Astrocyte of the spinal cord (primary cell): Measurements from ENCODE around the gene COX19.
"Not testable (repeated sequence)": the region's sequence is repeated elsewhere in the genome, so short reads cannot be mapped to it uniquely, and the experiment has no call there.

Source experiments
- DNase-seq: peaks from one replicate; pipeline ENCODE4 v3.0.0; 2011; ENCODE audit warnings: low read depth, low spot score
- H3K4me3 ChIP-seq: 2 replicates; pipeline ENCODE4 v1.5.1; 2011; ENCODE audit warnings: low read depth, mild to moderate bottlenecking, low read length, moderate library complexity
- in situ Hi-C: cut with HindIII; loops from 2 replicates; pipeline ENCODE4 v1.10.0; 2017; ENCODE audit warnings: low sequenced_read_pairs
- TF ChIP-seq, protein P1 (sequence below): IDR thresholded peaks from 2 replicates; pipeline ENCODE4 v1.5.1; 2012; ENCODE audit warnings: low read depth, mild to moderate bottlenecking, low read length, inconsistent platforms

COX19 gene

DNA sequence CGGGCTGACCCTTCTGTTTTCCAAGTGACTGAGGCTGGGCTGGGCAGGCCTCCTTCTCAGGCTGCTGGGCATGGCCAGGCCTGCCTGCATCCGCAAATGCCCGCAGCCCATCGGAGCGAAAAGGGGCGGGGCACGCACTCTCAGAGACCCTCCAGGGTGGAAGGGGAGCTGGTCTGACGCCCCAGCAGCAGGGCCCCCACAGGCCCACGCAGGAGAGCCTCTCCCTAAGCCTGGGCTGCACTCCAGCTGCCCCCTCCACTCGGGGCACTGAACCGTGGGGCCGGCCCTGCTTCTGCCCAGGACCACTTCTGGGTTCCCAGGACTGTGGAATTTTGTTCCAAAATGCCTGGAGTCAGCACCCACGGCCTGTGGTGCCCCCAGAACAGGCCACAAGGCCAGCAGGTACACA lies 30.2 kb downstream of the COX19 start:
- TF ChIP-seq, protein P1, sequence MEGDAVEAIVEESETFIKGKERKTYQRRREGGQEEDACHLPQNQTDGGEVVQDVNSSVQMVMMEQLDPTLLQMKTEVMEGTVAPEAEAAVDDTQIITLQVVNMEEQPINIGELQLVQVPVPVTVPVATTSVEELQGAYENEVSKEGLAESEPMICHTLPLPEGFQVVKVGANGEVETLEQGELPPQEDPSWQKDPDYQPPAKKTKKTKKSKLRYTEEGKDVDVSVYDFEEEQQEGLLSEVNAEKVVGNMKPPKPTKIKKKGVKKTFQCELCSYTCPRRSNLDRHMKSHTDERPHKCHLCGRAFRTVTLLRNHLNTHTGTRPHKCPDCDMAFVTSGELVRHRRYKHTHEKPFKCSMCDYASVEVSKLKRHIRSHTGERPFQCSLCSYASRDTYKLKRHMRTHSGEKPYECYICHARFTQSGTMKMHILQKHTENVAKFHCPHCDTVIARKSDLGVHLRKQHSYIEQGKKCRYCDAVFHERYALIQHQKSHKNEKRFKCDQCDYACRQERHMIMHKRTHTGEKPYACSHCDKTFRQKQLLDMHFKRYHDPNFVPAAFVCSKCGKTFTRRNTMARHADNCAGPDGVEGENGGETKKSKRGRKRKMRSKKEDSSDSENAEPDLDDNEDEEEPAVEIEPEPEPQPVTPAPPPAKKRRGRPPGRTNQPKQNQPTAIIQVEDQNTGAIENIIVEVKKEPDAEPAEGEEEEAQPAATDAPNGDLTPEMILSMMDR = no peak
- DNase-seq = no peak
- H3K4me3 ChIP-seq = no peak overlapping the region
- in situ Hi-C loops = no loop called here

DNA sequence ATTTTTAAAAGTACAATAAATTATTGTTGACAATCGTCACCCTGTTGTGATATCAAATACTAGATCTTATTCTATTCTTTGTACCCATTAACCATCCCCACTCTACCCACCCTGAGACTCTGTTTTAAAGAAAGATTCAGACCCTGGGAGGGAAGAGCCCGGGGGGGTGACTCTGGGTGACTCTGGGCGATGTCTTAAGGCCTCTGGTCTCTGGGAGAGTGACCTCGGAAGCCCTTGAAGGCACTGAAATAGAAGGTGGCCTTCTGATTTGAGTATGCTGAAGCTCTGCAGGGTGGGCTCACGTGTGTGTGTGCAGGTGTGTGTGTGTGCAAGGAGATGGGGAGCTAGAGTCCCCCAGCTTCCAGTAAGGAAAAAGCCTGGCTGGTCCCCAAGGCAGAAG lies 30.6 kb downstream of the COX19 start:
- H3K4me3 ChIP-seq = no peak overlapping the region
- TF ChIP-seq, protein P1 = no peak
- in situ Hi-C loops = no loop called here
- no peak for DNase-seq

DNA sequence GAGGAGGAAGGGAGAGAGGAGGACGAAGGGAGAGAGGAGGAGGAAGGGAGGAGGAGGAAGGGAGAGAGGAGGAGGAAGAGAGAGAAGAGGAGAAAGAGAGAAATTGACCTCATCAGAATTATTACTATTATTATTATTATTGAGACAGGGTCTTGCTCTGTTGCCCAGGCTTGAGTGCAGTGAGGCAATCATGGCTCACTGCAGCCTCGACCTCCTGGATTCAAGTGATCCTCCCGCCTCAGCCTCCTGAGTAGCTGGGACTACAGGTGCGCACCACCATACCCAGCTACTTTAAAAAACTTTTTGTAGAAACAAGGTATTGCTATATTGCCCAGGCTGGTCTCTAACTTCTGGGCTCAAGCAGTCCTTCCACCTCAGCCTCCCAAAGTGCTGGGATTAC lies 31.6 kb downstream of the COX19 start:
- in situ Hi-C loops, DNase-seq, H3K4me3 ChIP-seq: not testable (repeated sequence)

DNA sequence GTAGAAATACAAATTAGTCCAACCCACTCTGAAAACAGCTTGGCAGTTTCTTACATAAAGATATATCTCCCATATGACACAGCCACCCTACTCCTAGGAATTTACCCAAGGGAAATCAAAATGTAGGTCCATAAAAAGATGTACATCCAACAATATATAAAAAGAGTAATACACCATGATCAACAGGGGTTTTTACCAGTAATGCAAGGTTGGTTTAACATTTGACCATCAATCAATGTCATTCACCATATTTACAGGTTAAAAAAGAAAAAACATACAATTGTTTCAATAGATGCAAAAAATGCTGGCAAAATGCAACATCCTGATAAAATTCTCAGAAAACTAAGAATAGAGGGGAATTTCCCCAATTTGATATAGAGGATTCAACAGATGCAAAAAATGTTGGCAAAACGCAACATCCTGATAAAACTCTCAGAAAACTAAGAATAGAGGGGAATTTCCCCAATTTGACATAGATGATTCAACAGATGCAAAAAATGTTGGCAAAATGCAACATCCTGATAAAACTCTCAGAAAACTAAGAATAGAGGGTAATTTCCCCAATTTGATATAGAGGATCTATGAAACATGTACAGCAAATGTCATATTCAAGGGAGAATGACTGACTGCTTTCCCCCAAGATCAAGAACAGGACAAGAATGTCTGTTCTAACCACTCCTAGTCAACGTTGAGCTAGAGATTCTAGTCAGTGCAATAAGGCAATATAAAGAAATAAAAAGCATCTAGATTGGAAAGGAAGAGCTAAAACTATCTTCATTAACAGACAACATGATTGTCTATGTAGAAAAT lies 34.5 kb downstream of the COX19 start:
- no peak for DNase-seq
- TF ChIP-seq, protein P1 = no peak
- in situ Hi-C loops = no loop called here
- H3K4me3 ChIP-seq = no peak overlapping the region

DNA sequence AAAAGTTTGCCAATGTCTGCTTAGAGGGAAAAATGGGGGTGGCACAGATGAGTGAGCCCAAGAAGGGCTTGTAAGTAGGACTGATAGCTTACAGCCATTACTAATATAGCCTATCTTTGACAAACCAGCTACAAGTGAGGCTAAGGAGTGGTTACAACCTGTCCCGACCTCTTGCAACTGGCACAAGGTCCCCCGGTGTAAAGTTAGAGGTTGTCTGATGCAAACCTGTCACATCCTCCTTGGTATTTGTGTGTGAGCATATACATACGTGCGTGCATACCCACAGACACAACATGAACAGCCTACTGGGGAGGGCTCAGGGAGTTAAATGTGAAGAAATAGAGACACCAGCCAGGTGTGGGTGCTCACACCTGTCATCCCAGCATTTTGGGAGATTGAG lies 35.5 kb downstream of the COX19 start:
- no peak for DNase-seq
- TF ChIP-seq, protein P1 = no peak
- H3K4me3 ChIP-seq = no peak overlapping the region
- in situ Hi-C loops = no loop called here

DNA sequence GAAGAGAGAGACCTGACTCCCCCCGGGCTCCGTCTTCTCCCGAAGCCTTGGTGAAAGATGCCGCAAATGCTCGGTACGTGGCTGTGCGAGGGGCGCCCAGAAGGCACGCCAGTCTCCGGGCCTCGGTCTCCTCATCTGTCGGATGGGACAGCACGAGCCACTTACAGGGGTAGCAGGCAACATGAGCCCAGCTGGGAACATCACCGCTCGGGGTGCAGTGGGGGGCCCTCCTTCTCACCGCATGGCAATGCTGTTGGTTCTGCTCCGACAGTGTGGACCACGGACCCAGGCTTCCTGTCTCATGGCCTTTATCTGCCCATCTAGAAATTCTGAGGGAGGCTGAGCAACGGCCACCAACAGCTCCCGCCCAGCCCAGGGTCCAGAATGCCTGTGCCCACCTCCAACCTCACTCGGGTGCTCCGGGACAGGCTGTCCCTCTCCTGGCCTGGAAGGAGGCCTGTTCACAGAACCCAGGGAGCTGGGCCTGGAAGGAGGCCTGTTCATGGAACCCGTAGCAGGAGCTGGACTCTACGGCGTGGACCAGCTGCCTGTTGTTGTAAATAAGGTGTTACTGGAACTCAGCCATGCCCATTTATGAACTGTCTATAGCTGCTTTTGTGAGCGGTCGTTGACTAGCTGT lies 36.7 kb downstream of the COX19 start:
- DNase-seq = no peak
- no peak overlapping the region for H3K4me3 ChIP-seq
- in situ Hi-C loops = no loop called here
- TF ChIP-seq, protein P1 = no peak

DNA sequence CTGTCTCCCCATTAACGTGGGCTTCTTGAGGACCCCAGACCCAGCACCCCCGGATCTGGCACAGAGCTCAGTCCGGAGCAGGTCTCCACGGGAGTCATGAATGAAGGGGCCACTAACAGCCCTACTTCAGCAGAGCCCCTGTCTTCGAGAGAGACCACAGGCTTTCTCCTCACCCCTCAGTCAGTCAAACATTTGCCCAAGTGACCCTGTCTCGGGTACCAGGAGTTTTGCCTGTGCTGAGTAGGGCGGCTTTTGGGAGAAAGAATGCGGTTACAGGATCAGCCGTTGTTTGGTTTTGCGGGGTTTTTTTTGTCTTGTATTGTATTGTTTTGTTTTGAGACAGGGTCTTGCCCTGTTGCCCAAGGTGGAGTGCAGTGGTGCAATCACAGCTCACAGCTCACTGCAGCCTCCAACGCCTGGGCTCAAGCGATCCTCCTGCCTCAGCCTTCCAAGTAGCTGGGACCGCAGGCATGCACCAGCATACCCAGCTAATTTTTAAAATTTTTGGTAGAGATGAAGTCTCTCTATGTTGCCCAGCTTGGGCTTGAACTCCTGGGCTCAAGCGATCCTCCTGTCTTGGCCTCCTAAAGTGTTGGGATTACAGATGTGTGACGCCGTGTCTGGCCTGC lies 37.4 kb downstream of the COX19 start:
- TF ChIP-seq, protein P1 = no peak
- H3K4me3 ChIP-seq = no peak overlapping the region
- in situ Hi-C loops = no loop called here
- no peak for DNase-seq
